Measurements from ENCODE around the gene UPF2. TPM values are rescaled to one million over a fixed set of nuclear protein-coding genes. Genes with fewer than 3 reads are reported as not detected.
A peak's percentile ranks its signal among the peaks of the same experiment; 100 is the strongest.

UPF2 gene
- total RNA-seq, 2 experiments from 2014 or later = 32.7 to 33.3 TPM

DNA sequence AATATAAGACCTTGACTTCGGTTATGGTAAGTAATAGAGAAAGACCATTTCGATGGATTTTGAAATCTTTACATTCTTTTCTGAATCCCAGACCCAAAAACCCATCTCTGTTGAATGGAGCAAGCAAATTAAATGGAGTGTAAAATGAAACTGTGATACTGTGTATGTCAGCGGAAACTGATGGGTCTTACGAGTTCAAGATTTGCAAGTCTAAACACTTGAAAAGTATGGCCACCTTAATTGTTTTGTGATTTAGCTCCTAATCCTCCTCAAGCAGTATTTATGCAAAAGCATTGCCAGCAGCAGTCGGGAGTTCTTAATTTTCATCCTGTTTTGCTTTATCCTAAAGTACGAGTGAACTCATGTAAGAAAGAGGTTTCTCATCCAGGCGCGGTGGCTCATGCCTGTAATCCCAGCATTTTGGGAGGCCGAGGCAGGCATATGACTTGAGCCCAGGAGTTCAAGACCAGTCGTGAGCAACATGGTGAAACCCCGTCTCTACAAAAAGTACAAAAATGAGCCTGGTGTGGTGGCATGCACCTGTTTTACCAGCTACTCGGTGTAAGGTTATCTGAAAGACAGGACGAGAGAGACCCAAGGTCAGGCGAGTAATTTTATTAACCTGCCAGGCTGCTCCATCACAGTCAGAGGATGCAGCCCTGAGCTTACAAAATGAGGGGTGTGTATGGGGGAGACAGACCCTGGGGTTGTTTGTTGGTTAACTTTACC, 20.3 kb upstream of the UPF2 start:
- DNase-seq (no peak), ATAC-seq (no peak)
- no peaks in the 10 kb centered on the region for H3K36me3 Mint-ChIP-seq (ENCODE audit: low read depth)
- no peaks in the 10 kb centered on the region for H3K9me3 Mint-ChIP-seq (ENCODE audit: insufficient read depth)
- H3K4me3 Mint-ChIP-seq = no peak overlapping the region
- H3K27me3 Mint-ChIP-seq (ENCODE audit: low read depth) = peaks cover 6% of the 10 kb centered on the region
- ChIA-PET POLR2A (no interaction called here), CTCF (no interaction called here)
- H3K4me1 Mint-ChIP-seq (ENCODE audit: low read depth) = no peaks in the 10 kb centered on the region
- no peak overlapping the region for H3K27ac Mint-ChIP-seq

DNA sequence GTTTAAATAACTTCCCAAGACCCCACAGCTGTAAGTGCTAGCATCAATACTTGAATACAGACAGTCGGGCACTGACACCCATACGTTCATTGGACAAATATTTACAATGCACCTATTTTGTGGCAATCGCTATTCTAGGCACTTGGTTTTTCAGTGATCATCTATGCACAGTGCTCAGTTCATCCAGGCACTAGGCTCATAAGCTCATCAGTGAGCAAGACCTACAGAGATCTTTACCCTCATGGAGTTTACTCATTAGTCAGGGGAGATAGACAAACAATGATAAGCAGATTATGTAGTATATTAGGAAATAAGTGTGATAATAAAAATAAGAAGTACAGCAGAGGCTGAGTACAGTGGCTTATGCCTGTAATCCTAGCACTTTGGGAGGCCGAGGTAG, 18.5 kb upstream of the UPF2 start:
- H3K4me3 Mint-ChIP-seq = no peak overlapping the region
- no peaks in the 10 kb centered on the region for H3K9me3 Mint-ChIP-seq (ENCODE audit: insufficient read depth)
- ATAC-seq (no peak), DNase-seq (no peak)
- ChIA-PET CTCF (interaction anchor here (1.2 kb wide), 1 partner anchor 69 kb away, joined by 3 read pairs; no protein-coding TSS in a partner anchor), POLR2A (no interaction called here)
- no peaks in the 10 kb centered on the region for H3K4me1 Mint-ChIP-seq (ENCODE audit: low read depth)
- no peak overlapping the region for H3K27ac Mint-ChIP-seq
- H3K27me3 Mint-ChIP-seq (ENCODE audit: low read depth) = peaks cover 6% of the 10 kb centered on the region
- no peaks in the 10 kb centered on the region for H3K36me3 Mint-ChIP-seq (ENCODE audit: low read depth)

DNA sequence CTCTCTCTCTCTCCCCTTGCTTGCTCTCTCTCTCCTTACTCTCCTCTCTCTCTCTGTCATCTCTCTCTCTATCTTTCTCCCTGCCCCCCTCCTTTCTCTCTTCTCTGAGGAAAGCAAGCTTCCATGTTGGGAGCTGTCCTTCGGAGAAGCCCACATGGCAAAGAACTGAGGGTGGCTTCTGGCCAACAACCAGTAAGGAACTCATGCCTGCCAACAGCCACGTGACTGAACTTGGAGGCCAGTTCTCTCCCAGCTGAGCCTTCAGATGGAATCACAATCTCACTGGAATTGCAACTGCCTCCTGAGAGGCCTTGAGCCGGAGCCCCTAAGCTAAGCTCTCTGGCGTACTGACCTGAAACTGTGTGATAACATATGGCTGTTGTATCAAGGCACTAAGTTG, 14.1 kb upstream of the UPF2 start:
- no peak overlapping the region for H3K4me3 Mint-ChIP-seq
- H3K36me3 Mint-ChIP-seq (ENCODE audit: low read depth) = no peaks in the 10 kb centered on the region
- DNase-seq (no peak), ATAC-seq (no peak)
- no peaks in the 10 kb centered on the region for H3K27me3 Mint-ChIP-seq (ENCODE audit: low read depth)
- no peaks in the 10 kb centered on the region for H3K9me3 Mint-ChIP-seq (ENCODE audit: insufficient read depth)
- ChIA-PET CTCF (no interaction called here), POLR2A (no interaction called here)
- no peaks in the 10 kb centered on the region for H3K4me1 Mint-ChIP-seq (ENCODE audit: low read depth)
- no peak overlapping the region for H3K27ac Mint-ChIP-seq

DNA sequence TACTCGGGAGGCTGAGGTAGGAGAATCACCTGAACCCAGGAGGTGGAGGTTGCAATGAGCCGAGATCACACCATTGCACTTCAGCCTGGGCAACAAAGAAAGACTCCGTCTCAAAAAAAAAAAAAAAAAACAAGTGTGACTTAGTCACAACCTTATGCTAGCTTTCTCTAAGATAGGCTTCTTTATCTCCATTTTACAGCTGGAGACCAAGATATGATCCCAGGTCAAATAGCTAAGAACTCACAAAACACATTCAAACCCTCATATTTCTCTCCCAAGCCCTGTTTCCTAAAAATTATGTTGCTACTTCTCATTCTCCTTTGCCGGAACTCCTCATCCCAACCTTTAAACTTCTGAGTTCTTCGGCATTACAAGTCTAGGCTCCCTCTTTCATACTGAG, 13.1 kb upstream of the UPF2 start:
- no peak overlapping the region for H3K27ac Mint-ChIP-seq
- ATAC-seq = no peak
- ChIA-PET CTCF (no interaction called here), POLR2A (no interaction called here)
- H3K4me1 Mint-ChIP-seq (ENCODE audit: low read depth) = peaks cover 4% of the 10 kb centered on the region
- no peak for DNase-seq
- no peaks in the 10 kb centered on the region for H3K27me3 Mint-ChIP-seq (ENCODE audit: low read depth)
- H3K36me3 Mint-ChIP-seq (ENCODE audit: low read depth) = no peaks in the 10 kb centered on the region
- H3K9me3 Mint-ChIP-seq (ENCODE audit: insufficient read depth) = no peaks in the 10 kb centered on the region
- H3K4me3 Mint-ChIP-seq = no peak overlapping the region

DNA sequence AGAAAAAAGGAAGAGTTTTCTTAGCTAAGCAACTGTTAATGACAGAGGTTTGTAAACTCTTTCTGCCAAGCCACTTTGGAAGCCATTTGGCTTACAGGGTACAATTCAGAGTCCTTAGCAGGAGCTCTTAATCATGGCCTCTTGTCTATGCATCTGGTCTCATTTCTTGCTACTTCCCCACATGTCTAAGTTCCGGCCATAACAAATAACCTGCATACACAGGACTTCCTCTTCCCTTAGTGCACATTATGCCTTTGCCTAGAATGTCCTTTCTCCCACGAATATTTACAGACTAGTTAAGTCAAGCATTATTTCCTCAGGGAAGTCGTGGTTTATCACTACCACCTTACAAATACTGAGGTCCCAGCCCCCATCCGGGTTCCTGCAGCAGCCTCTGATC, 8.6 kb upstream of the UPF2 start:
- CTCF ChIA-PET = interaction anchor here (1.0 kb wide), 1 partner anchor 73 kb away, joined by 4 read pairs; no protein-coding TSS in a partner anchor
- POLR2A ChIA-PET = no interaction called here
- ATAC-seq (no peak), DNase-seq (no peak)
- peaks cover 3% of the 10 kb centered on the region for H3K27me3 Mint-ChIP-seq (ENCODE audit: low read depth)
- H3K4me1 Mint-ChIP-seq (ENCODE audit: low read depth) = peaks cover 7% of the 10 kb centered on the region
- H3K36me3 Mint-ChIP-seq (ENCODE audit: low read depth) = no peaks in the 10 kb centered on the region
- no peak overlapping the region for H3K4me3 Mint-ChIP-seq
- no peak overlapping the region for H3K27ac Mint-ChIP-seq
- H3K9me3 Mint-ChIP-seq (ENCODE audit: insufficient read depth) = no peaks in the 10 kb centered on the region

DNA sequence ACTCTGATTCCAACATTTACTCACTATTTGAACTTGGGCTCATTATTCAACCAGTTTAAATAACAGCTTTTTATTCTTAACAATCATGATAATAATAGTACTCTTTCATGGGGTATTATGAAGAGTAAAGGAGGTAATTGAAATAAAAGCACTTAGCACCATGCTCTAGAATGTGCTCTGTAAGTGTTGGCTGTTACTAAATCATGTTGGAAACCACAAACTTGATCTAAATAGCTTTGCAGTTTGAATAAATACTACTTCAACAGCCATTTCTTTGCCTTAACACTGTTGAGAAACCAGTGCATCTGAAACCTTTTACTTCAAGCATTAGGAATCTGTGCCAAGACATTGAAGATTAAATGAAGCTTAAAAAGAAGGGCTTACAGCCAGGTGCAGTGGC, 7.9 kb upstream of the UPF2 start:
- DNase-seq (no peak), ATAC-seq (no peak)
- Mint-ChIP-seq H3K27me3 (ENCODE audit: low read depth) (peaks cover 3% of the 10 kb centered on the region), H3K9me3 (ENCODE audit: insufficient read depth) (no peaks in the 10 kb centered on the region), H3K36me3 (ENCODE audit: low read depth) (no peaks in the 10 kb centered on the region), H3K27ac (no peak overlapping the region), H3K4me3 (no peak overlapping the region), H3K4me1 (ENCODE audit: low read depth) (peaks cover 7% of the 10 kb centered on the region)
- POLR2A ChIA-PET = no interaction called here
- CTCF ChIA-PET = interaction anchor here (1.0 kb wide), 1 partner anchor 74 kb away, joined by 4 read pairs; no protein-coding TSS in a partner anchor

DNA sequence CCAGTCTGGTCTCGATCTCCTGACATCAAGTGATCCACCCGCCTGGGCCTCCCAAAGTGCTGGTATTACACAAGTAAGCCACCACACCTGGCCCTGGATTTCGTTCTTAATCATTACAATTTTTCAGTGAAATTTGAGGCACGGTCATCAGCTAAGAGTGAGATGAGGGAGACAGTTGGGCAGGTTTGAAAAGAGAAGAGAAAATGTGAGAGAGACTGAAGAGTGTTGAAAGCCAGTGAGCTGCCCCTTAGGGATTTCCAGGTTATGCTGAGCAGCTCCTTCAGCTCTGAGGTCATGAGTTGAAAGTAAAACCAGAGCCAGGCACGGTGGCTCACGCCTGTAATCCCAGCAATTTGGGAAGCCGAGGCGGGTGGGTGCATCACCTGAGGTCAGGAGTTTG, 5.9 kb upstream of the UPF2 start:
- Mint-ChIP-seq H3K4me1 (ENCODE audit: low read depth) (peaks cover 10% of the 10 kb centered on the region), H3K27me3 (ENCODE audit: low read depth) (peaks cover 3% of the 10 kb centered on the region), H3K9me3 (ENCODE audit: insufficient read depth) (no peaks in the 10 kb centered on the region), H3K4me3 (no peak overlapping the region), H3K36me3 (ENCODE audit: low read depth) (no peaks in the 10 kb centered on the region), H3K27ac (no peak overlapping the region)
- POLR2A ChIA-PET = no interaction called here
- ATAC-seq (no peak), DNase-seq (no peak)
- CTCF ChIA-PET = interaction anchor here (0.6 kb wide), 1 partner anchor 228 kb away, joined by 3 read pairs; no protein-coding TSS in a partner anchor

DNA sequence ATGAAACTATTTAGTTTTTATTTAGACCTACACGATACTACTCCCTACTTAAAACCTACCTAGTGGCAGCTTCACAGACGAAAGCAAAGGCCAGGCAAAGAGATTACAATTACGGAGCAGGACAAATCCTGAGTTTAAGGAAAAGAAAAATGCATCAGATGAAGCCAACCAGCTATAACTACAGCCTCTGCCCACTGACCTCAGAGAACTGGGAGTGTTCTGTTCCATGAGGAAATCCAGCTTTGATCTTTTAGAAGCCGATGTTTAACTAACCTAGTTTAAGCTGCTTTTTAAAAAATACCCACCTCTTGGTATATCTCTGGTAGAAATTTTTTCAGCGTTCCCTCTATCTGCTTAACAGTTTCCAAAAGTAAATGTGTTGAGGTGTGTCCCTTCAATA, 3.0 kb upstream of the UPF2 start:
- Mint-ChIP-seq H3K4me3 (no peak overlapping the region), H3K27ac (no peak overlapping the region), H3K9me3 (ENCODE audit: insufficient read depth) (no peaks in the 10 kb centered on the region), H3K27me3 (ENCODE audit: low read depth) (peaks cover 3% of the 10 kb centered on the region), H3K4me1 (ENCODE audit: low read depth) (peaks cover 21% of the 10 kb centered on the region), H3K36me3 (ENCODE audit: low read depth) (peaks cover 7% of the 10 kb centered on the region)
- ATAC-seq (no peak), DNase-seq (no peak)
- ChIA-PET CTCF (no interaction called here), POLR2A (no interaction called here)

DNA sequence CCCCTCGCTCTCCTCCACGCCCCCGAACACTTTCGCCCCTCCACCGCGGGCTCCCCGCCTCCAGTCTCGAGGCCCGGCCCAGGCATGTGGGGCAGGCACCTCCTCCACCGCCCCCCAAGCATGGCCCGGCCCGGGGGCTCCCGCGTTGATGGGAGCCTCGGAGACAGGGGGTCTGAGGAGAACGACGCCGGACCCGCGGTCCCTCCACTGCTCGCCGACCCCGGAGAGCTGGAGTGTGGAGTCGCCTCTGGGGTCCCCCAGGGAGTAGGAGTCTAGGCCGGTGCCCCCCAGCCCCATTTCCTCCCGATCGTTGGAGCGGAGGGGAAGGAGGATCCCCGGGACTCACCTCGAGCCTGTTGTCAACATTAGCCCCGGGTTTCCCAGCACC, 206 bp downstream of the UPF2 start:
- CTCF ChIA-PET = interaction anchor here (1.2 to 1.3 kb wide), 2 partner anchors 8 to 80 kb away, joined by 5 to 7 read pairs; no protein-coding TSS in a partner anchor
- Mint-ChIP-seq H3K4me1 (ENCODE audit: low read depth) (peaks cover 30% of the 10 kb centered on the region), H3K27ac (peak overlapping the region; percentile 100), H3K9me3 (ENCODE audit: insufficient read depth) (no peaks in the 10 kb centered on the region), H3K4me3 (peak overlapping the region; percentile 90), H3K27me3 (ENCODE audit: low read depth) (no peaks in the 10 kb centered on the region), H3K36me3 (ENCODE audit: low read depth) (peaks cover 17% of the 10 kb centered on the region)
- peak; percentile 54 for DNase-seq
- POLR2A ChIA-PET = interaction anchor here (1.1 to 2.5 kb wide), 7 partner anchors 12 to 153 kb away, joined by 4 to 15 read pairs (median 7); partner anchors contain the start of genes CDC123, DHTKD1 and NUDT5
- peak; percentile 52 for ATAC-seq

DNA sequence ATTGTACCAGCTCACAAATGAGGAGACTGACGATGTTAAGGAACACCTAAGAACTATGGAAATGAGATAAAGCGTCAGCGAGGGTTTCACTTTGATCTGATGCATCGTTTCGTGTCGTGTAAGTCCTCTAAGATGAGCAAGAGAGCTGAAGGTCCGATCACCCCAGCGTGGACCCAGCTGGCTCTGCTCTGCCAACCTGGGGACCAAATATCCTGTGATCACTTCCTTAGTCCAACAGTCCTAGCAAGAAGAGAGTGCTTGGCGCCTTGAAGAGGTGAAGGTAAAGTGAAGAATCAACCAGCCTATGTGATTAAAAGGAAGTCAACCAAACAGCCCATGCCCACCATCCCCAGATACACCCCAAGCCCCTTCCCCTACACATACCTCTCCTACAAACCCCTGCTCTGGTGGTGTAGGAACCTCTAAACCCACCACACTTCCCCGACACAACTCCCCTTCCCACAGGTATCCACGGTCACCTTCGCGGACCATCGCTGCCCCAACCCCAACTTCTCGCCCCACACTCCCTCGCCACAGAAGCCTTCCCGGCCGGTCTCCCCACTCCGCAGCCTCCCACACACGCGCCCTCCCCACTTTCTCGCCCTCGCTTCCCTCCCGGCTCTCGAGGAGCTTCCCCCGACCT, 722 bp downstream of the UPF2 start:
- DNase-seq (peak; percentile 54), ATAC-seq (peak; percentile 14)
- Mint-ChIP-seq H3K36me3 (ENCODE audit: low read depth) (peaks cover 17% of the 10 kb centered on the region), H3K4me1 (ENCODE audit: low read depth) (peaks cover 30% of the 10 kb centered on the region), H3K4me3 (peak overlapping the region; percentile 90), H3K9me3 (ENCODE audit: insufficient read depth) (no peaks in the 10 kb centered on the region), H3K27ac (peak overlapping the region; percentile 100), H3K27me3 (ENCODE audit: low read depth) (no peaks in the 10 kb centered on the region)
- ChIA-PET CTCF (interaction anchor here (1.0 to 1.4 kb wide), 3 partner anchors 10 to 88 kb away, joined by 3 read pairs; partner anchors contain the start of gene DHTKD1), POLR2A (interaction anchor here (0.6 to 2.5 kb wide), 10 partner anchors 9 to 153 kb away, joined by 3 to 15 read pairs (median 6); partner anchors contain the start of genes CDC123, DHTKD1 and NUDT5)

DNA sequence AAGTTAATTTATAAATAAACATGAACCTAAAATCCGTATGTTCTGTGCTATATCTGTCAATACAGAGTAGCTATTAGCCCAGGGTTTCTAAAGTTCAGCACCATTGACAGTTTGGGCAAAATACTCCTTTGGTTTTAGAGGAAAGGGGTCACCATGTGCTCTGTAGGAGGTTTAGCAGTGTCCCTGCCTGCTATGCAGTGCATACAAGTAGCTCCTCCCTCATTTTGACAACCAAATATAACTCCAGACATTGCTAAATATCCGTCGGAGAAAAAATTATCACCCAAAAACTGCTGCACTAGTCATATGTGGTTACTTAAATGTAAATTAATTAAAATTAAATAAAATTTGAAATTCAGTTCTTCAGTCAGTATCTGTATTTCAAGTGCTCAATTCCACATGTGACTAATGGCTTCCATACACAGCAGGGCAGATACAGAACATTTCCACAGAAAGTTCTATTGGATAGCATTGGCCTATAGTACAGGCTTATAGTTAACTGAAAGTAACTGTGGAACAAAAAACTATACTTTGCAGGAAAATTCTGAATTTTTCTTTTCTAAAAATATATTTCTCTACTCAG, 6.4 kb downstream of the UPF2 start:
- Mint-ChIP-seq H3K27me3 (ENCODE audit: low read depth) (no peaks in the 10 kb centered on the region), H3K27ac (no peak overlapping the region), H3K4me3 (no peak overlapping the region), H3K9me3 (ENCODE audit: insufficient read depth) (no peaks in the 10 kb centered on the region), H3K36me3 (ENCODE audit: low read depth) (peaks cover 45% of the 10 kb centered on the region), H3K4me1 (ENCODE audit: low read depth) (peaks cover 20% of the 10 kb centered on the region)
- DNase-seq (no peak), ATAC-seq (no peak)
- ChIA-PET CTCF (no interaction called here), POLR2A (no interaction called here)

DNA sequence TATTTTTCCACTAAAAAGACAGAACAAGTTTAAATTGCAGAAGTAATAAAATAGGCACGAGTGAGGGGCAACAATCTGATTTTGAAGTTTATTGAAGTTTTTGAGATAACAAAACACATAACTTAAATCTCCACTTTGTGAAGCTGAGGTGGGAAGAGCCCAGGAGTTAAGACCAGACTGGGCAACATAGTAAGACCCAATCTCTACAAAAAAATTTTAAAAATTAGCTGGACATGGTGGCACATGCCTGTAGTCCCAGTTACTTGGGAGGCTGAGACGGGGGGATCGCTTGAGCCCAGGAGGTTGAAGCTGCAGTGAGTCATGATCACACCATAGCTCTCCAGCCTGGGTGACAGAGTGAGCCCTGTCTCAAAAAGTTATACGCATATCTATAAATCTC, 11.2 kb downstream of the UPF2 start:
- POLR2A ChIA-PET = no interaction called here
- peaks cover 64% of the 10 kb centered on the region for H3K36me3 Mint-ChIP-seq (ENCODE audit: low read depth)
- no peak overlapping the region for H3K27ac Mint-ChIP-seq
- CTCF ChIA-PET = interaction anchor here (0.7 to 1.3 kb wide), 2 partner anchors 10 to 26 kb away, joined by 3 to 4 read pairs; no protein-coding TSS in a partner anchor
- ATAC-seq = no peak
- no peaks in the 10 kb centered on the region for H3K9me3 Mint-ChIP-seq (ENCODE audit: insufficient read depth)
- no peak for DNase-seq
- peaks cover 14% of the 10 kb centered on the region for H3K4me1 Mint-ChIP-seq (ENCODE audit: low read depth)
- H3K4me3 Mint-ChIP-seq = no peak overlapping the region
- H3K27me3 Mint-ChIP-seq (ENCODE audit: low read depth) = no peaks in the 10 kb centered on the region

Measured in activated CD8-positive, alpha-beta T cell treated with anti-CD3 and anti-CD28 coated beads, Interleukin-2, amount 10 ng/mL, durations not matched to agents 7 days and 5 days (primary cell).